H1 (cell line): Measurements from ENCODE around the gene CREB3L1. TPM values are rescaled to one million over a fixed set of nuclear protein-coding genes. Genes with fewer than 3 reads are reported as not detected.

ENCODE experiments used
- RNF2 ChIP-seq: fragments of 200-900, 300-1000 bp; sonication (generic); IDR thresholded peaks from 2 replicates; pipeline ENCODE4 v1.7.1; 2016; ENCODE audit warnings: borderline replicate concordance, low read depth, mild to moderate bottlenecking, antibody characterized with exemption, low read length; ENCODE audit not compliant: poor library complexity, severe bottlenecking; ENCODE audit errors: missing control alignments
- polyA plus RNA-seq, 7 experiments: library from polyadenylated mRNA; depleted of rRNA in 3 of 7; stranded (reverse) in 5 of 7; unstranded in 2 of 7; fragments of >200 nt in 5 of 7; fragments of 200-250 nt in 2 of 7; gene quantifications; 1 replicate in 5 of 7; 2 replicates in 1 of 7; 4 replicates in 1 of 7; pipeline versions ENCODE4 v1.2.1 to v1.2.3, GENCODE V29; 2011 to 2013; ENCODE audit warnings: missing spikeins in 2 of 7, mixed read lengths in 2 of 7
- total RNA-seq: library from RNA; stranded (reverse); fragmentation: NEBNext Ultra II Directional; extraction: Animal tissue kit (Norgen Biotek cat#: 25700); gene quantifications from 2 replicates; pipeline ENCODE4 v1.2.1, GENCODE V29; 2021

The CREB3L1 gene
- total and polyA plus RNA-seq, 2 of the 8 experiments (the other 6 are each of a cell fraction or from before 2014, with no cell fraction given), result 4.1 to 12.7 TPM

GRCh38 chr11:46337626-46338345, 60.3 kb downstream of the CREB3L1 start (continued):
- no peak for TF ChIP-seq RNF2
